Natural killer cell treated with Interleukin-12 subunit alpha and Interleukin-12 subunit beta and Interleukin-15 and Interleukin-18, amount 100 ng/mL, for 72 hours (primary cell): ENCODE measurements around the gene ERG28. TPM values are rescaled to one million over a fixed set of nuclear protein-coding genes. Genes with fewer than 3 reads are reported as not detected.
"Not testable (repeated sequence)": the region's sequence is repeated elsewhere in the genome, so short reads cannot be mapped to it uniquely, and the experiment has no call there.

Source experiments
- ATAC-seq, 2 donors: fragments of 150-1000 bp; cut with Tn5 transposase in 1 of 2; sonication (Bioruptor Pico), chemical (Tn5 transposase) in 1 of 2; 2 replicates each; pipeline ENCODE4 v1.10.0; 2021
- DNase-seq: peaks from one replicate; pipeline ENCODE4 v3.0.0; 2022; ENCODE audit warnings: low spot score
- H3K27ac Mint-ChIP-seq, 2 donors: 1 replicate in 1 of 2; 2 replicates in 1 of 2; pipeline ENCODE4 v1.8.0; 2022; ENCODE audit warnings: mixed read lengths in 2 of 2, mild to moderate bottlenecking in 1 of 2, moderate library complexity in 1 of 2
- H3K27me3 Mint-ChIP-seq, 2 donors: 1 replicate in 1 of 2; 2 replicates in 1 of 2; pipeline ENCODE4 v1.8.0; 2022; ENCODE audit warnings: mixed read lengths in 2 of 2
- H3K36me3 Mint-ChIP-seq: one replicate; pipeline ENCODE4 v1.8.0; 2022; ENCODE audit warnings: mixed read lengths
- H3K4me1 Mint-ChIP-seq, 2 donors: 1 replicate in 1 of 2; 2 replicates in 1 of 2; pipeline ENCODE4 v1.8.0; 2022; ENCODE audit warnings: low read depth in 2 of 2, mixed read lengths in 2 of 2, mild to moderate bottlenecking in 1 of 2
- H3K4me3 Mint-ChIP-seq: one replicate; pipeline ENCODE4 v1.8.0; 2022; ENCODE audit warnings: mixed read lengths
- H3K9me3 Mint-ChIP-seq: 2 replicates; pipeline ENCODE4 v1.8.0; 2022; ENCODE audit warnings: mixed read lengths
- total RNA-seq, 2 donors: library from RNA; stranded (reverse); gene quantifications; one replicate each; pipeline ENCODE4 v1.2.3, GENCODE V29; 2022

ERG28 gene, protein sequence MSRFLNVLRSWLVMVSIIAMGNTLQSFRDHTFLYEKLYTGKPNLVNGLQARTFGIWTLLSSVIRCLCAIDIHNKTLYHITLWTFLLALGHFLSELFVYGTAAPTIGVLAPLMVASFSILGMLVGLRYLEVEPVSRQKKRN
- total RNA-seq: 10 to 100 TPM; 17.8 to 18.3 TPM

DNA sequence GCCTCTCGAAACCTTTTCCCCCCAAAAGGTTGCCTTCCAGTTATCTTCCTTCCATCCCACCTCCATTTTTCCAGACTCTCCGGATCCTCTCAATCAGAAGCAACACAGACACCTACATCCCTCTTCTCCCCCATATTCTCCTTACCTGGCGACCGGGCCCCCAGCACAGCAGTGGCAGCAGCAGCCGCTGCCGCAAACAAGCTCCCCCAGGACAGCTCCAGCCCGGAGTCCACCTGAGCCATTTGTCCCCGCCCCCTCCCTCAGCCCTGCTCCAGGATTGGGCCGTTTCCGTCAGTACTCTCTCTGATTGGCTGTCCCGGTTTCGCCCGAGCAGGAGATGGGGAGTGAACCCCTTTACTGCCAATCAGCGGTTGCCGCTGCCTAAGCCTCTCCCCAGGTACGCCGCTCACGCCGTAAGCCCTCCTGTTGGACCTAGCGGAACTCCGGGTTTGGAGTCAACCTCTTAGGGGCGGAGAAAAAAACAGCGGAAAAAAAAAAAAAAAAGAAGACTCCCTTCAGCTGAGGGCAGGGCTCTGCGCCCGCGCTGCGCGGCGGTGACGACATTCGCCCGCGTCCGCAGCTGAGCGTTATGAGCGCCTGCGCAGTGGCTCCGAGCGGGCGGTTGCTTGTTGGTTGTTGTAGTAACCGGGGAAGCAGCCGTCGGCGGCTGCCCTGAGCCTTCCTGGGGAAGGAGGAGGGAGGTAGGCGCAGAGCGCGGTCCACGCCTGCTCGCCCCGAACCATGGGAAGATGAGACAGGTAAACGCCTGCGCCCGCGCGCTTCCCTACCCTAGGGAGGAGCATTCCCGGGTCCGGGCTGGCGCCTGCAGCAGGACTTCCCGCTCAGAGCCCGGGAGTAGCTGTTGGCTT is at the start of gene ERG28, which contains the start of gene TTLL5:
TSS of gene ERG28 (minus strand) at position 247 of the 869 bp plus-strand sequence. CDS start 3,374 bp downstream, outside the sequence.
TSS of gene TTLL5 (plus strand) at position 617 of the 869 bp plus-strand sequence. CDS start 1,904 bp downstream, outside the sequence.
- ATAC-seq: peak; percentile 98
- Mint-ChIP-seq H3K4me3 (peak within 1 kb of the TSS; percentile 99), H3K4me1 (peaks cover 13 to 25% of the 10 kb centered on the region in 2 donors), H3K9me3 (no peaks in the 10 kb centered on the region), H3K27me3 (no peaks in the 10 kb centered on the region), H3K27ac (peak within 1 kb of the TSS; percentile 91 to 97), H3K36me3 (no peaks in the 10 kb centered on the region)
- DNase-seq: peak; percentile 97

DNA sequence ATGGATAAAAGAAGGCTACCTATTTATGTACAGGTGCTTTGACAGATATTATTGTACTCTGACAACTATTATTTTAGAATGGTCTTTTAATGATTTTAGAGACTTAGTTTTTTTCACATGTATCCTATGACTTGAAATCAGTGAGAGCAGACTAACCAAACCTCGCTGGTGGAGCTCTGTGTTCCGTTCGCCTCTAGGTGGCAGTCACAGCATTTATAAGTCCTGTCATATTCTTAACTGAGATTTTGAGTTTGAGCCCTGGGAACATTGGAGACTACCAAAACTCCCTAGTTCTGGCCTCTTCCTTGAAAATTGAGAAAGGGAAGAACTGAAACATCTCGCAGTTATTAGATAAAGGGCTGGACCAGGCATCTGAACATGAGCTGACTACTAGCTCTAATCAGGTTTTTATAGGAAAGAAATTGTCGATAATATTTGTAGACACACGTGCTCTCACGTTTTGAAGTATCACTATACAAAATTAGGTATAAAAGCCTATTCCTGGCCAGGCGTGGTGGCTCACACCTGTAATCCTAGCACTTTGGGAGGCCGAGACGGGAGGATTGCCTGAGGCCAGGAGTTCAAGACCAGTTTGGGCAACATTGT is 48.6 kb upstream of the ERG28 start:
- Mint-ChIP-seq H3K36me3 (peaks cover 4% of the 10 kb centered on the region), H3K27me3 (no peaks in the 10 kb centered on the region), H3K27ac (no peak overlapping the region), H3K4me3 (no peak overlapping the region), H3K4me1 (no peaks in the 10 kb centered on the region), H3K9me3 (no peaks in the 10 kb centered on the region)
- peak in 1 of 2 donors; percentile 54 for ATAC-seq
- peak; percentile 62 for DNase-seq

DNA sequence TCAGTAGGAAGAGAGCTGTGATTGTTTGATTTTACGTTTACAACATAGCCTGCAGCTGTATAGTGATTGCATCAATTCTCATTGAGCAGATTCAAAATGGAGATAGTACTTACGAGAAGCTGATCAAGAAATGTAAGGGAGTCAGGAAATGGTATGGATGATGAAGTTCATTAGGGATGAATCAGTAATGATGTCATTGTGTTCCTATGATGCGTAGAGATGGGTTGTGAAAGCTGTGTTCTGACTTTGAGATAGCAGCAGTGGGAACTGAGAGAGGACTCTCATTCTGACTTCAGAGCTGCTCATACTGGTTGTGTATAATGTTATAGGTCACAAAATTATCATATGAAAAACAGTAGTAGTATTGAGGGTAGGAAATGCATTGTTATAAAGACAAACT is 44.3 kb upstream of the ERG28 start:
- H3K4me3 Mint-ChIP-seq: no peak overlapping the region
- peaks cover 4% of the 10 kb centered on the region for H3K36me3 Mint-ChIP-seq
- H3K4me1 Mint-ChIP-seq: no peaks in the 10 kb centered on the region
- no peaks in the 10 kb centered on the region for H3K9me3 Mint-ChIP-seq
- H3K27me3 Mint-ChIP-seq: no peaks in the 10 kb centered on the region
- ATAC-seq (no peak), DNase-seq (no peak)
- H3K27ac Mint-ChIP-seq: no peak overlapping the region

DNA sequence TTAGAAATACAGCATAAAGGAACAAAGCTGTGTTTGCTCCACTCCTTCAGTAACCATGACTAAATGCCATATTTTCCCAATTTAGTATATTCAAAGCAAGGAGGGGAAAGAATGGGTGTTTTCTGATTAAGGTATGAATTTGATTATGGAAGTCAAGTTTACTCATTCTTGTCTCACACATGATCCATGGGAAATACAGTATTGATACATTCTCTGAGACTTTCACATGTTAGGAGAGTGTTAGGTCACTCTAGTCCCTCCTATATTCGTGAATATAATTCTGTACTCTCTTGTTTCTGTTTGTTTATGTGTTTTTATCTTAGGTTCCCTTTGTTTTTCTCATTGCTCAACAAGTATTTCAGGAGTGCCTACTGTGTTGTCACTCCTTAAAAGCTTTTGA is 42.8 kb upstream of the ERG28 start:
- no peak overlapping the region for H3K4me3 Mint-ChIP-seq
- ATAC-seq (no peak), DNase-seq (no peak)
- H3K27ac Mint-ChIP-seq: no peak overlapping the region
- no peaks in the 10 kb centered on the region for H3K4me1 Mint-ChIP-seq
- H3K27me3 Mint-ChIP-seq: no peaks in the 10 kb centered on the region
- peaks cover 11% of the 10 kb centered on the region for H3K36me3 Mint-ChIP-seq
- no peaks in the 10 kb centered on the region for H3K9me3 Mint-ChIP-seq

DNA sequence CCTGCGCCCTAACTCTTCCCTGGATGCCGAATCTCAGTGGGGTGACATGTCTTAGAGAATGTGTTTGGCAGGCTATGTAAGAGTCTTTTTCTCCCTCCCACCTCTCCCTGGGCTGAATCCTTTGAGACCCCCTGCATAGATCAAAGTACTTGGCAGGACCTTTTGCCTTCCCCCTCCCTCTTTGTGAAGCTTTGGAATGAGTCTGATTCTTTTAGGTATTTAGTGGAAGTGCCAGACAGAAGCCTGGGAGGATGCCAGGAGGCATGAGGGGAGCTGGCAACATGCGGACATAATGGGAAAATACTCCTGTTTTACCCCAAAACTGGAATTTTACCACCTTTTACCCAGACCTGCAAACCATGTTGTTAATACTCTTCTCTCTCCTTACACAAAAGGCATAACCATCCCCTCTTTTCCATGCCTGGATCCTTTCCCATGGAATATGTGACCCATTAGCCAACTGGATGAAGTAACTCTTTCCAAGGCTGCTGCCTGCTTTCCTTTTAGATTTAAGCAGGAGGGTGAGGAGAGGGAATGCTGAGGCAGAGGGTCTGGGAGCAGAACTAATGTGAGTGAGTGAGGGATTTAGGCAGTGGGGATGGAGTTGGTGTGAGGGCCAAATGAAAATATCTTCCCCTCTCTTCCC is 42.1 kb upstream of the ERG28 start:
- no peak overlapping the region for H3K4me3 Mint-ChIP-seq
- ATAC-seq (no peak), DNase-seq (no peak)
- no peaks in the 10 kb centered on the region for H3K9me3 Mint-ChIP-seq
- H3K27ac Mint-ChIP-seq: no peak overlapping the region
- H3K36me3 Mint-ChIP-seq: peaks cover 11% of the 10 kb centered on the region
- H3K27me3 Mint-ChIP-seq: no peaks in the 10 kb centered on the region
- no peaks in the 10 kb centered on the region for H3K4me1 Mint-ChIP-seq

DNA sequence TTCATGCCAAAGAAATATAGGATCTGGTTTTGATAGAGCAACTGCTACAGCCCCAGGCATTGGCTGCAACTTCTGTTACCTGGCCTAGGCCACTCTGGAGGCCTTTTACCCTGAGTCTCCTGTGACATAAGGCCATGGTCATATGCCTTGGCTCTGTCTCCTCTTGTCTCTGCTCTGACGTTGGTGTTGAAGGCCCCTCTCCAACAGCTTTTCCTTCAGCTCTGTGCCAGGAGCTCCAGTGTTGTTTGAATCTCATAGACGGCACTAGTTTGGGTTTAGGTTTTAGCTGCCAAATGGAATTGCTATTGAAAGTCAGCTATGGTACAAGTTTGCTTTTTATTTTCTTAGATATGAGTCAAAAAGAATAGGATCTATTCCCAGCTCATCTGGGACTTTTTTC is 41.4 kb upstream of the ERG28 start:
- no peak for ATAC-seq
- peaks cover 11% of the 10 kb centered on the region for H3K36me3 Mint-ChIP-seq

DNA sequence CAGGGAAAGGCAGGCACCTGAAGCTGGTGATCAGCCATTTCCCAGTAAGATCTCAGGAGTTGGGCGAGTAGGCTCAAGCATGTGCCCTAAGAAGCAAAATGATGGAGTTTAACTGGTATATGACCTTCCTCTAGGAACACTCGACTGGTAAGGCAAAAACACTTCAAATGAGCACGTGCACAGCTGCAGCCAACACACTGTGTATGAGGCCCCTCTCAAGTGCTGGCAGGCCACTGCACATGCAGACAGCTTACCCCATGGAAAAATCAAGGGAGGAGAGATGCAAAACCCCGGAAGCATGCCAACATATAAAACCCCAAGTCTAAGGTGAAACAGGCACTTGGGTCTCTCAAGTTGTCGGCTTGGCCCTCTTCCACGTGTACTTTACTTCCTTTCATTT is 39.6 kb upstream of the ERG28 start:
- H3K4me3 Mint-ChIP-seq: no peak overlapping the region

More for the DNA sequence above, 41.4 kb upstream of the ERG28 start:
- H3K27me3 Mint-ChIP-seq: no peaks in the 10 kb centered on the region
- no peaks in the 10 kb centered on the region for H3K9me3 Mint-ChIP-seq
- DNase-seq: no peak
- no peaks in the 10 kb centered on the region for H3K4me1 Mint-ChIP-seq
- no peak overlapping the region for H3K4me3 Mint-ChIP-seq
- H3K27ac Mint-ChIP-seq: no peak overlapping the region

DNA sequence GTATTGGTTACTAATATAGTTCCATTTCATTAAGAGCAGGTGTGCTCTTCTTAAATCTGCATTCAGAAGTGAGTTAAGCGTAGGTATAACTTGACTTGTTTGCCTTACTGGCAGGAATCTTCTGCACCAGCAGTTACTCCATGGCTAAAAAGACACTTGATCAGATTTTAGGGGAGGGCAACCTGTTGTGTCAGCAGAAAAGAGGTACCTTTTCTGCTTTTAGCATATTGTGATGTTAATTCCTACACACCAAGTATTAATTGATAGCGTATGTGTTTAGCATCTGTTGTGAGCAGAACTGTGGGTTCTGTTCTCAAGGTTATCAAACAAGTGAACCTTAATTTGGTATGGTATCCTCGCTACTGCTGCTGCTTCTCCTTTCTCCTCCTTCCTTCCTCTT is 38.7 kb upstream of the ERG28 start:
- H3K9me3 Mint-ChIP-seq: peaks cover 3% of the 10 kb centered on the region
- H3K27me3 Mint-ChIP-seq: no peaks in the 10 kb centered on the region
- ATAC-seq (no peak), DNase-seq (no peak)
- no peak overlapping the region for H3K4me3 Mint-ChIP-seq
- peaks cover 12% of the 10 kb centered on the region for H3K36me3 Mint-ChIP-seq
- H3K4me1 Mint-ChIP-seq: no peaks in the 10 kb centered on the region
- no peak overlapping the region for H3K27ac Mint-ChIP-seq

More for the DNA sequence above, 39.6 kb upstream of the ERG28 start:
- Mint-ChIP-seq H3K9me3 (no peaks in the 10 kb centered on the region), H3K36me3 (peaks cover 11% of the 10 kb centered on the region), H3K27ac (no peak overlapping the region), H3K4me1 (no peaks in the 10 kb centered on the region), H3K27me3 (no peaks in the 10 kb centered on the region)
- ATAC-seq (no peak), DNase-seq (no peak)

DNA sequence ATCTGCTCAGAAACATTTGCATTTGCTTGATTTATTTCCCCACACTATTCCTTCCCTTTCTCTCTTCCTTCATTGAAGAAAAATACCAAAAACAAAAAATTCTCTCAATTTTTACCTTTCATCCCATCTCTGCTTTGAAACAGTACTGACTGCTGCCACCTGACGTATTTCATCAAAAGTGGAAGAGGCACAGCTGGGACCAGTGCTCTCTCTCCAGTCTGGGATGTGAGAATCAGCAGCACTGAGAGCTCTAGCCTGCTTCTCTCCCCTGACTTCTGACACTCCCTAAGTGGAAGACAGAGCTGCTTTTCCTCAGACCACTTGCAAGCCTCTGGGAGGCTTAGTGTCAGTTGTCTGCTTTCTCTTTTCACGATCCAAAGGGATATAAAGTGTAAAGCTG is 37.2 kb upstream of the ERG28 start:
- Mint-ChIP-seq H3K27me3 (no peaks in the 10 kb centered on the region), H3K4me1 (no peaks in the 10 kb centered on the region), H3K9me3 (peaks cover 3% of the 10 kb centered on the region), H3K27ac (no peak overlapping the region), H3K36me3 (peaks cover 25% of the 10 kb centered on the region), H3K4me3 (no peak overlapping the region)
- DNase-seq (no peak), ATAC-seq (no peak)

DNA sequence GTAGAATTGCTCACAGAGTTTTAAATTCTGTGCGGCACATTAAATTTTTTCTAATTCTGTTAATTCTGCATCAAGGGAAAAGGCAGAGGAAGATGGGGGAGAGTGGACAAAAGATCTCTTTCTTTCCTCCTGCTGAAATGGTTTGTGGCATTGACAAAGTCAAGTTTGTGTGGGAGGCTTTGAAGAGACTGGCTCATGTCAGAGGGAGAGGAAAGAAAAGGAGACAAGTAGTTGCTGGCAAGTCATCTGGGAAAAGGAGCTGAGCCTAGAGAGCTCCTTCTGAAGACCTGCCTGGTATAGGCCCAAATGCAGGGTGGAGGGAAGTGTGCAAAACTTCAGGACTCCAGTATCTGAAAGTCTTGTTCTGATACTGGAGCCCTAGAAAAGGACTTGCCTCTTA is 36.7 kb upstream of the ERG28 start:
- DNase-seq: no peak
- no peak for ATAC-seq
- peaks cover 3% of the 10 kb centered on the region for H3K9me3 Mint-ChIP-seq
- H3K36me3 Mint-ChIP-seq: peaks cover 31% of the 10 kb centered on the region
- no peak overlapping the region for H3K4me3 Mint-ChIP-seq
- no peak overlapping the region for H3K27ac Mint-ChIP-seq
- no peaks in the 10 kb centered on the region for H3K4me1 Mint-ChIP-seq
- no peaks in the 10 kb centered on the region for H3K27me3 Mint-ChIP-seq

DNA sequence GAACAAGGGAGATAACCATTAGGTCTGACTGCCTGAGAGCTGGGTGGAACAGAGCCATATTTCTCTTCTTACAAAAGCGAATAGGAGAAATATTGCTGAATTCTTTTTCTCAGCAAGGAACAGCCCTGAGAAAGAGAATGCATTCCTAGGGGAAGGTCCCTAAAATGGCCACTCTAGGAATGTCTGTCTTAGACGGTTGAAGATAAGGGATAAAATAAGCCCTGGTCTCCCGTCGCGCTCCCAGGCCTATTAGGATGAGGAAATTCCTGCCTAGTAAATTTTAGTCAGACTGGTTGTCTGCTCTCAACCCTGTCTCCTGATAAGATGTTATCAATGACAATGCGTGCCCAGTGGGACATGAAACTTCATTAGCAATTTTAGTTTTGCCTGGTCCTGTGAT is 34.3 kb upstream of the ERG28 start:
- not testable (repeated sequence) for ATAC-seq, H3K27ac Mint-ChIP-seq, H3K4me3 Mint-ChIP-seq, H3K9me3 Mint-ChIP-seq, H3K4me1 Mint-ChIP-seq, H3K27me3 Mint-ChIP-seq, DNase-seq
- H3K36me3 Mint-ChIP-seq: peaks cover 42% of the 10 kb centered on the region

DNA sequence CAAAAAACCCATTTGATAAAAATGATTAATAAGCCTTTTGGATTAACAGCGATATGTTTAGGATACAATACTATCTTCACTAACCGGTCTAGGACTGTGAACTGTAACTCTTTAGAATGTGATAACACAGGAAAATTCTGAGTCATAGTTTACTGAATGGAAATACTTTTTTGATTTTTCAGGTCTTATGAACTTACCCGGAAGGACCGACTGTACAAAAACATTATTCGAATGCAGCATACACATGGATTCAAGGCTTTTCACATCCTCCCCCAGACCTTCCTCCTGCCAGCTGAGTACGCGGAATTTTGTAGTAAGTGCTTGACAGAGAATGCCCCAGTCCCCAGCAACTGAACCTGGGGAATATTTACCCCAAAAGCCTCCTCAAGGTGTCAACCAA is 29.3 kb upstream of the ERG28 start:
- Mint-ChIP-seq H3K27me3 (no peaks in the 10 kb centered on the region), H3K36me3 (peaks cover 35% of the 10 kb centered on the region), H3K9me3 (peaks cover 3% of the 10 kb centered on the region), H3K27ac (no peak overlapping the region), H3K4me3 (no peak overlapping the region), H3K4me1 (no peaks in the 10 kb centered on the region)
- DNase-seq (no peak), ATAC-seq (no peak)

DNA sequence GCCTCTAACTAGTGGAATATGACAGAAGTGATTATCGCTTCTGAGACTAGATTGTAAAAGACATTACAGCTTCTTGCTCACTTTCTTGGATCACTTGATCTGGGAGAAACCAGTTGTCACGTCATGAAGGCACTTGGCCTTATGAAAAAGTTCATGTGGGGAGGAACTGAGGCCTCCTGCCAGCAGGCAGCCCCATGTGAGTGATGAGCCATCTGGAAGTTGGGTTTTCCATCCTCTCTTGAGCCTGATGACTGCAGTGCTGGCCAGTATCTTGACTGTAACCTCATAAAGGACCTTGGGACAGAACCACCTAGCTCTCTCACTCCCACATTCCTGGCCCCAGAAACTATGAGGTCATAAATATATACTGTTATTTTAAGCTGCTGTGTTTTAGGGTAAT is 28.3 kb upstream of the ERG28 start:
- H3K9me3 Mint-ChIP-seq: no peaks in the 10 kb centered on the region
- no peaks in the 10 kb centered on the region for H3K27me3 Mint-ChIP-seq
- H3K27ac Mint-ChIP-seq: no peak overlapping the region
- H3K4me1 Mint-ChIP-seq: no peaks in the 10 kb centered on the region
- no peak for DNase-seq
- peaks cover 27% of the 10 kb centered on the region for H3K36me3 Mint-ChIP-seq
- no peak for ATAC-seq
- no peak overlapping the region for H3K4me3 Mint-ChIP-seq

DNA sequence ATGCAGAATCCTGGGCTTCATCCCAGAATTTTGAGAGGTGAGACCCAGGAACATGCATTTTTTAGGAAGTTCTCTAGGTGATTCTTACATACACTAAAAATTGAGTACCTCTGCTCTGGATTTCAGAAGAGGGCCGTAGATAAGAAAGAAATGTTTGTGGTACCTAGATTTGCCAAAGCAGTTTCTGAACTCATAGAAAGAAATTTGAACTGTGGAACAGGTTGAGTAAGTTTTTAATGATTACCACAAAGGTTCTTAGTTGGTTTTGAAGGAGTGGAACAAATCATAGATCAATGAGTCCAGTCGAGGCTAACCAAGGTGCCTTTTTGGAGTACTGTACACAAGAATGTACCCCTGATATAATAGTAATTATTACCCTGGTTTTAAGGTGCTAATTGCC is 25.2 kb upstream of the ERG28 start:
- H3K27me3 Mint-ChIP-seq: no peaks in the 10 kb centered on the region
- no peak for DNase-seq
- peaks cover 16% of the 10 kb centered on the region for H3K36me3 Mint-ChIP-seq
- no peak overlapping the region for H3K27ac Mint-ChIP-seq
- ATAC-seq: no peak
- H3K9me3 Mint-ChIP-seq: no peaks in the 10 kb centered on the region
- H3K4me1 Mint-ChIP-seq: no peaks in the 10 kb centered on the region
- no peak overlapping the region for H3K4me3 Mint-ChIP-seq
